HepG2 (cell line): ENCODE measurements around the gene SP6. TPM values are rescaled to one million over a fixed set of nuclear protein-coding genes. Genes with fewer than 3 reads are reported as not detected.

Source experiments
- ATAC-seq: fragments of 200-7000 bp; cut with Tn5 transposase; 3 replicates; pipeline ENCODE4 v1.9.1; 2020; ENCODE audit warnings: mild to moderate bottlenecking, moderate library complexity
- BruUV-seq: library from RNA; stranded (reverse); fragments of 400-500 nt; replicated peaks from 2 replicates; lab custom pipeline; 2021; lab: Mats Ljungman, UMichigan
- CTCF ChIA-PET: fragments of 300-600 bp; formaldehyde crosslinking; extraction: SDS; loops from one replicate; lab custom pipeline; 2021; ENCODE audit warnings: low total read pairs, inconsistent platforms, low intra/inter-chr PET ratio; lab: Yijun Ruan, JAX
- POLR2A ChIA-PET: fragments of 350-600 bp; sonication (Branson Sonifier 250); formaldehyde crosslinking; loops from one replicate; lab custom pipeline; 2020; ENCODE audit warnings: antibody characterized with exemption, inconsistent platforms; lab: Yijun Ruan, JAX
- DNase-seq: peaks from one replicate; pipeline ENCODE4 v3.0.0-alpha.2; 2015; ENCODE audit warnings: low spot score
- FAIRE-seq: peaks from 3 replicates; lab custom pipeline; 2011; peaks lifted over from hg19 to GRCh38; lab: Jason Lieb, UNC
- H2AFZ ChIP-seq: one replicate; pipeline ENCODE4 v1.6.1; 2011; ENCODE audit warnings: low read length, inconsistent platforms
- H3K27ac ChIP-seq: fragments of 300-600 bp; 3 replicates; pipeline ENCODE4 v1.8.0; 2011; ENCODE audit warnings: mixed run types, mild to moderate bottlenecking, mixed read lengths, low read length, inconsistent platforms; ENCODE audit not compliant: insufficient read depth; ENCODE audit errors: extremely low read length
- H3K27me3 ChIP-seq, 2 experiments: fragments of 200-600 bp in 1 of 2; 2 replicates in 1 of 2; 3 replicates in 1 of 2; pipeline versions ENCODE4 v1.6.0 to v1.8.0; 2011; ENCODE audit warnings: low read length in 2 of 2, mild to moderate bottlenecking in 2 of 2, moderate library complexity in 2 of 2, inconsistent platforms in 1 of 2; ENCODE audit not compliant: insufficient read depth in 2 of 2, control insufficient read depth in 1 of 2
- H3K36me3 ChIP-seq, 2 experiments: fragments of 200-600 bp in 1 of 2; replicated peaks in 1 of 2; 2 replicates in 1 of 2; 3 replicates in 1 of 2; pipeline versions ENCODE4 v1.5.1 to v1.8.0; 2011; ENCODE audit warnings: low read length in 2 of 2, inconsistent platforms in 1 of 2; ENCODE audit not compliant: insufficient read depth in 2 of 2, control insufficient read depth in 1 of 2
- H3K4me1 ChIP-seq: 2 replicates; pipeline ENCODE4 v1.5.1; 2012; ENCODE audit warnings: low read length, inconsistent platforms; ENCODE audit not compliant: insufficient read depth
- H3K4me2 ChIP-seq: 2 replicates; pipeline ENCODE4 v1.6.0; 2011; ENCODE audit warnings: low read depth, low read length, inconsistent platforms
- H3K4me3 ChIP-seq, 3 experiments: fragments of 200-600 bp in 1 of 3; sonication (generic), shearing (Covaris generic) in 1 of 3; replicated peaks in 1 of 3; 2 replicates each; pipeline ENCODE4 v1.5.1; 2011 to 2016; ENCODE audit warnings: low read length in 3 of 3, inconsistent platforms in 2 of 3, low read depth in 2 of 3, mild to moderate bottlenecking in 2 of 3, control low read depth in 1 of 3, mixed read lengths in 1 of 3; ENCODE audit not compliant: insufficient read depth in 1 of 3
- H3K79me2 ChIP-seq: one replicate; pipeline ENCODE4 v1.6.1; 2011; ENCODE audit warnings: low read length, inconsistent platforms; ENCODE audit not compliant: insufficient read depth
- H3K9ac ChIP-seq: 2 replicates; pipeline ENCODE4 v1.6.0; 2011; ENCODE audit warnings: mild to moderate bottlenecking, low read depth, low read length, inconsistent platforms; ENCODE audit not compliant: insufficient read depth
- H3K9me3 ChIP-seq: 2 replicates; pipeline ENCODE4 v1.5.1; 2012; ENCODE audit warnings: mild to moderate bottlenecking, low read length
- H4K20me1 ChIP-seq: 2 replicates; pipeline ENCODE4 v1.6.0; 2011; ENCODE audit warnings: inconsistent platforms, mild to moderate bottlenecking, low read length, moderate library complexity; ENCODE audit not compliant: insufficient read depth
- AFF4 ChIP-seq: sonication (generic); formaldehyde crosslinking; IDR thresholded peaks from 2 replicates; pipeline ENCODE4 v1.4.0; 2020; ENCODE audit warnings: missing genetic modification reagents
- ARHGAP35 ChIP-seq: sonication (generic); formaldehyde crosslinking; IDR thresholded peaks from 2 replicates; pipeline ENCODE4 v1.9.0; 2022; ENCODE audit warnings: mild to moderate bottlenecking, inconsistent platforms, moderate library complexity, missing genetic modification reagents, borderline replicate concordance
- FOXK2 ChIP-seq: fragments of 450-650 bp; IDR thresholded peaks from 2 replicates; pipeline ENCODE4 v1.6.1; 2016
- POLR2AphosphoS2 ChIP-seq: IDR thresholded peaks from 2 replicates; pipeline ENCODE4 v1.6.1; 2011; ENCODE audit warnings: low read depth, low read length, improper control_type of control experiment
- SOX6 ChIP-seq, 2 experiments: fragments of 450-650 bp in 1 of 2; sonication (generic) in 1 of 2; formaldehyde crosslinking in 1 of 2; IDR thresholded peaks; 2 replicates each; pipeline versions ENCODE4 v1.4.0 to v1.6.1; 2017 to 2020; ENCODE audit warnings: antibody characterized with exemption in 1 of 2, mild to moderate bottlenecking in 1 of 2, missing genetic modification reagents in 1 of 2
- SYNCRIP ChIP-seq: fragments of 200-400 bp; formaldehyde crosslinking; IDR thresholded peaks from 2 replicates; pipeline ENCODE4 v1.6.1; 2018; ENCODE audit warnings: mild to moderate bottlenecking, low read depth, low read length; ENCODE audit not compliant: insufficient read depth
- ZNF20 ChIP-seq: sonication (generic); formaldehyde crosslinking; IDR thresholded peaks from 2 replicates; pipeline ENCODE4 v1.4.0; 2020; ENCODE audit warnings: mild to moderate bottlenecking, moderate library complexity, missing genetic modification reagents
- ZNF678 ChIP-seq: sonication (generic); formaldehyde crosslinking; IDR thresholded peaks from 2 replicates; pipeline ENCODE4 v1.4.0; 2020; ENCODE audit warnings: mild to moderate bottlenecking, missing genetic modification reagents
- ZNF766 ChIP-seq: sonication (generic); formaldehyde crosslinking; IDR thresholded peaks from 2 replicates; pipeline ENCODE4 v1.5.0; 2020; ENCODE audit warnings: missing genetic modification reagents, borderline replicate concordance
- ZNF841 ChIP-seq: sonication (generic); formaldehyde crosslinking; IDR thresholded peaks from 2 replicates; pipeline ENCODE4 v1.8.1; 2023; ENCODE audit warnings: missing genetic modification reagents, borderline replicate concordance
- WGBS: methylation state at CpG from one replicate; pipeline ENCODE4 v1.1.6; 2017; ENCODE audit warnings: low lambda C conversion rate; 5-methylcytosine and 5-hydroxymethylcytosine counted together
- in situ Hi-C: cut with HindIII; loops from 2 replicates; pipeline ENCODE4 v1.10.0; 2017; ENCODE audit warnings: low pct_unique_long_range_greater_than_20kb; ENCODE audit not compliant: extremely low pct_ligation_motif_present
- intact Hi-C: fragments of 100-400 bp; cut with micrococcal nuclease; formaldehyde crosslinking; loops from one replicate; pipeline ENCODE4 v1.10.0; 2022; ENCODE audit not compliant: unreplicated experiment
- polyA plus RNA-seq, 8 experiments: library from polyadenylated mRNA; depleted of rRNA in 3 of 8; stranded (reverse) in 7 of 8; unstranded in 1 of 8; fragments of >200 nt; fragmentation: Illumina TruSeq in 4 of 8; extraction: Trizol in 4 of 8; gene quantifications; 2 replicates each; pipeline versions ENCODE4 v1.2.1 to v1.2.3, GENCODE V29; 2011 to 2016; ENCODE audit warnings: low read depth in 4 of 8, missing spikeins in 1 of 8, mixed read lengths in 1 of 8; ENCODE audit not compliant: insufficient read depth in 1 of 8
- total RNA-seq, 5 experiments: library from RNA; depleted of rRNA; stranded (reverse); fragments of >200 nt; fragmentation: Illumina TruSeq; extraction: Trizol; gene quantifications; 2 replicates each; pipeline ENCODE4 v1.2.3, GENCODE V29; 2016; ENCODE audit warnings: low read depth in 1 of 5

Gene SP6
- total and polyA plus RNA-seq, 2 of the 13 experiments (the other 11 are each of a cell fraction or from before 2014, with no cell fraction given), result 0.07 TPM

GRCh38 chr17:47875011-47875985 lies 24.3 kb upstream of the SP6 start (continued):
- TF ChIP-seq AFF4, result no peak
- TF ChIP-seq ZNF20 (CRISPR knock-in tag), result no peak
- TF ChIP-seq ZNF766 (CRISPR knock-in tag), result no peak
- TF ChIP-seq SOX6 (IDR thresholded peaks at IDR 0.05), result no peak
- no peak for TF ChIP-seq SOX6 (CRISPR knock-in tag; IDR thresholded peaks at IDR 0.05)

- WGBS, result 48% methylated on average over 4 of the region's 4 CpGs
- H3K27ac ChIP-seq, result no peak overlapping the region
- TF ChIP-seq ZNF678 (CRISPR knock-in tag), result no peak
- no peak for TF ChIP-seq POLR2AphosphoS2
- TF ChIP-seq ZNF841, result no peak
- no peak for TF ChIP-seq SYNCRIP
- TF ChIP-seq FOXK2, result peak; percentile 5; the same call in 1 of the 2 replicates
- TF ChIP-seq ARHGAP35, result no peak
- TF ChIP-seq, all 625 proteins: peak for 1
- no peak overlapping the region for H2AFZ ChIP-seq
- peaks cover 6 to 51% of the 10 kb centered on the region in 2 experiments for H3K27me3 ChIP-seq
- H3K79me2 ChIP-seq, result no peaks in the 10 kb centered on the region
- H4K20me1 ChIP-seq, result no peaks in the 10 kb centered on the region
- CTCF ChIA-PET, result no interaction called here
- intact Hi-C loops (loop anchor here (5.0 kb wide), 1 partner anchor 649 kb away; no protein-coding TSS in a partner anchor), in situ Hi-C loops (no loop called here)
- no peak overlapping the region for H3K4me3 ChIP-seq
- no TSS peak for BruUV-seq
- no peak for DNase-seq
- no peak for ATAC-seq
- H3K4me1 ChIP-seq, result peaks cover 11% of the 10 kb centered on the region
- no peak overlapping the region for H3K9ac ChIP-seq
- H3K36me3 ChIP-seq, result no peaks in the 10 kb centered on the region
- POLR2A ChIA-PET, result interaction anchor here (0.7 kb wide), 1 partner anchor 68 kb away, joined by 3 read pairs; the partner anchor contains the start of gene PNPO
- no peaks in the 10 kb centered on the region for H3K9me3 ChIP-seq
- FAIRE-seq, result no peak
- no peak overlapping the region for H3K4me2 ChIP-seq
Measured at GRCh38 chr17:47873200-47874090, 22.5 kb upstream of the SP6 start.
